Limb (tissue), 2 donors: ENCODE data around the gene GM2A.
"Not testable (repeated sequence)": the region's sequence is repeated elsewhere in the genome, so short reads cannot be mapped to it uniquely, and the experiment has no call there.

Experiments
- DNase-seq, 2 donors: peaks; one replicate each; pipeline ENCODE4 v3.0.0-alpha.2; 2016; ENCODE audit errors: extremely low spot score in 2 of 2

Gene GM2A

DNA sequence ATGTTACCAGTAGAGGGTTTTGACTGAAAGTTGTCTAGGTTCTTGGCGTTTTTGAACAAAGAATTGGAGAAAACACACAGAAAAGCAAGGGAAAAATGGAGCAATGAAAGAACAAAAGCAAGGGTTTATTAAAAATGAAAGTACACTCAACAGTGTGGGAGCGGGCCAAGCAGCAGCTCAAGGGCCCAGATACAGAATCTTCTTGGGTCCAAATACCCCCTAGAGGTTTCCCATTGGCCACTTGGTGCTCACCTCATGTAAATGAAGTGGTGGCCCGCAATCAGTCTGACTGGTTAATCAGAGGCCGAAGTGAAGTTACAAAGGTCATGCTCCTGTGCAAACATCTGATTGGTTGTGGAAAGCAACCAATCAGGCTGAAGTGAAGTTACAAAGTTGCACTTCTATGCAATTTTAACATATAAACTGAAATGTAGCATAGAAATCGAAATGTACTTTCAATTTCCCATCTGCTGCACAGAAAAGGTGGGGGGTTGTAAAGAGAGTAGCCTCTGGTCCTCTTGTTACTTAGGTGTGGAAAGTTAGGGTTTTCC, 1.9 kb upstream of the GM2A start:
- DNase-seq, result no peak

DNA sequence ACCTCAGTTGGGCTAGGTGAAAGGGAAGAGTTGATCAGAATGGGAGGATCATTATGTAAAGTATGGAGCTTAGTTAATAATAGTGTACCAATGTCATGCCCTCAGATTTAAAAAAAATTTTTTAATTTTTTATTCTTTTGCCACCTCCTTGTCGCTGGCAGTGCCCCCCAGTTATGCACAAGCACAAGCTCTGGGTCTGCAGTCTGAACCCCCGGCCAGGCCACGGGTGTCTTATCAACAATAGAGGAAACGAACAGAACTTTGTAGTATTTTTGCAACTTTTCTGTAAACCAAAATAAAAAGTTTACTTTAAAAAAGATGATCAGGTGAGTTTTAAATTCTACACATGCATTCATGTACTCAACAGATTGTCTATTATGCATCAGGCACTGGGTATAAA, 1.4 kb upstream of the GM2A start:
- DNase-seq, result no peak

DNA sequence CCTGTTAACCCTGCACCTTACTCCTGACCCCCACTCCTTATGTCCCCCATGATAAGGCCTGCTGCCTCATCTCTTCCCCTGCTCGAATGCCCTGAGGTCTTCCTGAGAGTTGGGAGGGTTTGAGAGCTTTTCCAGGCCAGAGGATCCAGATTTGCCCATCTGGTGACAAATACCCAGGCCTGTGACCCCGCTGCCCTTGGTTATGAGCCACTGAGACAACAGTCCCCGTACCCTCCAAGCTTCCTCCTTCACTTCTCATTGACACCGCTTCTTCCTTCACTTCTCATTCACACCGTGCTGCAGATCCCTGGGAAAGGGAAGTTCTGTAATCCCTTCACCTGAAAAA, 593 bp downstream of the GM2A start:
- DNase-seq, result no peak

DNA sequence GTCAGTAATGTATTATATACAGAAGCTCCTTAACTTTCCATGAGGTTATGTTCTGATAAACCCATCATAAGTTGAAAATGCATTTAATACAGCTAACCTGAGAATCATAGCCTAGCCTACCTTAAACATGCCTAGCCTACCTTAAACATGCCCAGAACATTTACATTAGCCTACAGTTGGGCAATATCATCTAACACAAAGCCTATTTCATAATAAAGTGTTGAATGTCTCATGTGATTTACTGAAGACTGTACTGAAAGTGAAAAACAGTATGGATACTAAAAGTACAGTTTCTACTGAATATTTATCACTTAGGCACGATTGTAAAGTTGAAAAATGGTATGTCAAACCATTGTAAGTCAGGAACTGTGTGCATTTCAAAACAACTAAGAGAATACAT, 1.6 kb downstream of the GM2A start:
- DNase-seq, result no peak

GRCh38 chr5:151254990-151255389, 2.0 kb downstream of the GM2A start:
- not testable (repeated sequence) for DNase-seq

- DNase-seq, result no peak
These were observed 2.8 kb downstream of the GM2A start for GRCh38 chr5:151255621-151256286.

GRCh38 chr5:151257731-151258181, 4.8 kb downstream of the GM2A start:
- DNase-seq, result no peak

GRCh38 chr5:151258201-151258611, 5.2 kb downstream of the GM2A start:
- DNase-seq, result no peak

GRCh38 chr5:151258816-151259215, 5.8 kb downstream of the GM2A start:
- DNase-seq, result no peak

DNA sequence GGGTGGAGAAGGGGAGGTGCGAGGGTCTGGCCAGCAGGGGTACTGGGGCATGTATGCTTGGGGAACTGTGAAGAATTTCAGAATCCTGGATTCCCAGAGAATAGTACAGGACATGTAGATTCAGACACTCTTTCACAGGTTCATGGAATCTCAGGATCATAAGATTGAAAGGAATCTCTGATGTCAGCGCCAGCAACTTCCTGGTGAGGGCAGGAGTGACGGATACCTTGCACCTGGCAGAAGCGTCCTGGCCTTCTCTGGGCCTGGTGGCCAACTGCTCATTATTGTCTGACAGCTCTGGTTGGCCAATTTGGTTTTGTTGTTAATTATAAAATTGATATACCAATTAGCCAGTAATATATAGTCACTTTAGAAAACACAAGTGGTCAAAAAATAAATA, 6.9 kb downstream of the GM2A start:
- DNase-seq, result no peak

DNA sequence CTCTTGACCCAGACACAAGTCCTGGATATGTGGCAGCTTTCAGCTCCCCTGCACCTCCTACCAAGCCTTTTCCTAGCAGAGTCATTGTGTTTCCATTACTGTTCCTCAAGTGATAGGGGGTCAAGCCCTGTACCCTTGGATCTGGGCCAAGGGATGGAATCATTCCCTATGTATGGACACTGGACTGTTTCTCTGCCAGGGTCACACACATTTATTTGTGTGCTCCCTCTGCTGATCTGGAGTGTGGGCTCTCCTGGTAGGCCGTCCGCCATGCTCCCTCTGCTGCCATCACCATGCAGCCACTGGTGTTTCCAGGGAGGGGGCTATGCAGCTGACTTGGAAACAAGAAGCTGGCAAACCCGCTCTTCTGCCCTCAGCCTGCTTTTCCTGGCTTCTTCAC, 9.5 kb downstream of the GM2A start:
- no peak for DNase-seq

DNA sequence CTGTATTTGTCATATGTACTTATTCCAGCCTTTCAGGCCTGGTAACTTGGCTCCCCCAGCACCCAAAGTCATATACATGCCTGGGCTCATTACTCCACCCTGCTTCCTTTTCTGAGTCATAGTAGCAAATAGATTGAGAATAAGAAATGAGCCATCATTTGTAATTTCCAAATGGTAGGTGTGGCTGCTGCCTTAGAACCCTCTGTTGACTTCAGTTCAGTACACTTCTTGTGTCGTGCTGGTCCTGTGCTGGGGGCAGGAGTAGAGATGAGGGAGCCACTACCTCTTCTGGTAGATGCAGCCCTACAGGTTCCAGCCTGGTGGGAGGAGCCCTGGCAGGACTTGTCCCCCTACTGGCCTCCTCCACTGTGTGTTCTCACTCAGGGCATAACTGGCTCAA, 11.1 kb downstream of the GM2A start:
- DNase-seq, result no peak

DNA sequence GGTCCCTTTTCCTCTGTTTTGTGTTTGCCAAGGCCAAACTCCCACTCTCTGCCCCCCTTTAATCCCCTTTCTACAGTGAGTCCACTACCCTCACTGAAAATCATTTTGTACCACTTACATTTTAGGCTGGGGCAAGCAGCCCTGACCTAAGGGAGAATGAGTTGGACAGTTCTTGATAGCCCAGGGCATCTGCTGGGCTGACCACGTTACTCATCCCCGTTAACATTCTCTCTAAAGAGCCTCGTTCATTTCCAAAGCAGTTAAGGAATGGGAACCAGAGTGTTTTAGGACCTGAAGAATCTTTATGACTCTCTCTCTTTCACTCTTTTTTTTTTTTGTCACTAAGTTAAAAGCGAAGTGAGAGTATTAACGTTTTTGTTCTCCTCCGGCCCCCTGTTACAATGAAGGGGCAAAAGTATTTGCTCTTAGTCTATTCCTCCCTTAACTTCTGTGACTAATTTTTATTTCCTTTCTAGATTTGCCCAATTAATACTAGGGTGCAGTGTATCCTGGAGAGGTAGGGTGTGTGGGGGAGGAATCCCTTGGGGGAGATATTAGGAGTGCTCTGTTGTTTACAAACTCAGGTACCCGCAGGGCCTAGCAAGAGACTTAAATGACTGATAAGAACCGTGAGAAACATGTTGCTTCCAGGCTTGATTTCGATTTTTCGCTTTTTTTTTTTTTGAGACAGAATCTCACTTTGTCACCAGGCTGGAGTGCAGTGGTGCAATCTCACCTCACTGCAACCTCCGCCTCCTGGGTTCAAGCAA, 14.7 kb downstream of the GM2A start:
- DNase-seq, result no peak

GRCh38 chr5:151270599-151270998, 17.6 kb downstream of the GM2A start:
- no peak for DNase-seq

DNA sequence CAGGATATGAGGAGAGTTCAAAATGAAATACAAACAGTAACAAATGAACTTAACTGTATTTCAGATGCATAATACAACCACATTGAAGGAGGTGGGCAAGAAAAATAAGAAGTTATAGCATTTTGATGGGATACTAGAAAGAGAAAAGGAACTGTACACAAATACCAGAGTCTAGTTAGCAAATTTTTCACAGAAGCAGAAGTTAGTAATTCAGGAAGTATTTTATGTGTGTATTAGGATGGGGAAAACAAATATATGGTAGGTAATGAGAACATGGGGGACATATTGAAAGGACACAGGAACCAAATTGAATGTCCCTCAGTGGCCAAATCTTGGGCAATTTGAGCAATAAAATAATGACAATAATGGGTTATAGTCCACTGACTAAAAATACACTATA, 18.4 kb downstream of the GM2A start:
- no peak for DNase-seq

DNA sequence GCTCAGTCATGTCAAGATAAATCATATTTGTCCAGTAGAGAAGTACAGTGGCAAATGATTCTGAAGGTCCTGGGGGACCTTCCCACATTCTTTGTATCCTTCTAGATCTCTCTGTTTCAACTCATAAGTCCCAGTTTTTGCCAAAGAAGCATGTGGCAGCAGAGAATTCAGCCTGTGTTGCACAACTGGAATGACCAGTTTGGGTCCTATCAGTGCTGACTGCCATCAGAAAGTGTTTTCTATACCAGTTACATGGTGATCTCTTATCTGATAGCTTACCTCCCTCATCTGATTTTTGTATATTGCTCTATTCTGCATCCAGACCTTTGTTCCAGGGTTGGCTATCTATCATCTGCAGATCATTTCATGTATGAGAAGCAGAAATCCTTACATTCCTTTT, 21.7 kb downstream of the GM2A start:
- DNase-seq, result no peak

DNA sequence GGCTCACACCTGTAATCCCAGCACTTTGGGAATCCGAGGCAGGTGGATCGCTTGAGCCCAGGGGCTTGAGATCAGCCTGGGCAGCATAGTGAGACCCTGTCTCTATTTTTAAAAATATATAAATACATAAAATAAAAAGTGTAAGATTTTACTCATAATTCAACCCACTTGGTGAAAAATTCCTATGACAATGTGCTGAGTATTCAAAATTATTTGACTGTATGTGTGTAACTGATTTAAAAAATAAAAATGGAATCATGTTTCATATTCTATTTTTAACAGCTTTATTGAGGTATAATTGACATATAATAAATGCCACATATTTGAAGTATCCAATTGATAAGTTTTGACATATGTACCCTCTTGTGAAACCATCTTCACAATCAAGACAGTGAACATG, 22.8 kb downstream of the GM2A start:
- no peak for DNase-seq

- DNase-seq, result no peak
These were observed 25.9 kb downstream of the GM2A start for GRCh38 chr5:151278845-151279244.

- DNase-seq, result no peak
These were observed 27.5 kb downstream of the GM2A start for GRCh38 chr5:151280443-151280842.

DNA sequence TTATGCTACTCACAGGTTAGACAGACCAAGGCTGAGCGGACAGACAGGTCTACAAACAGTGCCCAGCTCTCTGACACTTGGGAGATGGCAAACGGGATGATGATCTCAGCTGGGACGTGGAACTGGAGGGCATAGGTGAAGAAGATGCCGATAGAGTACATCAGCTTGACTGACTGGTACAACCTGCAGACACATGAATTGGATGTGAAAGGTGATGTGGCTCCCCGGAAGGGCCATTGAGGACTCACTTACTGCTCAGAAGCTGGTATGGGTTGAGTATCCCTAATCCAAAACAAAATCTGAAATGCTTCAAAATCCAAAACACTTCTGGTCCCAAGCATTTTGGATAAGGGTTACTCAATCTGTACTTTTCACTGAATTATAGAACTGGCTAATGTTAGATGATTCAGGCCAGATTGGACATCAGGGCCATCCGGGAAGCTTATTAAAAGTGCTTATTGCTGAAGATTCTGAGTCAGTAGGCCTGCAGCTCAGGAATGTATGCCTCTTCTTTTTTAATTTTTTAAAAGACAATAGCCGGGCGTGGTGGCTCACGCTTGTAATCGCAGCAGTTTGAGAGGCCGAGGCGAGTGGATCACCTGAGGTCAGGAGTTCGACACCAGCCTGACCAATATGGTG, 28.1 kb downstream of the GM2A start:
- DNase-seq, result no peak

- no peak for DNase-seq
These were observed 30.3 kb downstream of the GM2A start for GRCh38 chr5:151283120-151283825.
